D721Med (cell line): ENCODE results near the gene LRG1.

Source experiments
- DNase-seq: peaks from one replicate; pipeline ENCODE4 v3.0.0; 2011; ENCODE audit warnings: low spot score; ENCODE audit not compliant: insufficient read length
- FAIRE-seq: peaks from 2 replicates; lab custom pipeline; 2011; peaks lifted over from hg19 to GRCh38; lab: Jason Lieb, UNC
- CTCF ChIP-seq: IDR thresholded peaks from 2 replicates; pipeline ENCODE4 v1.5.1; 2012; ENCODE audit warnings: mild to moderate bottlenecking, control low read depth; ENCODE audit not compliant: insufficient read depth; ENCODE audit errors: missing control alignments

The LRG1 gene

GRCh38 chr19:4578552-4579248 is 38.9 kb upstream of the LRG1 start:
- TF ChIP-seq CTCF: no peak
- DNase-seq (no peak), FAIRE-seq (no peak)

- FAIRE-seq: no peak
- TF ChIP-seq CTCF: no peak
- DNase-seq: no peak
Observed at GRCh38 chr19:4577020-4577782, 37.4 kb upstream of the LRG1 start.

- no peak for FAIRE-seq
- TF ChIP-seq CTCF: peak; percentile 77
- peak; percentile 75 for DNase-seq
Observed at GRCh38 chr19:4576016-4576933, 36.4 kb upstream of the LRG1 start.

GRCh38 chr19:4575267-4576015 is 35.6 kb upstream of the LRG1 start:
- TF ChIP-seq CTCF: no peak
- FAIRE-seq: no peak
- DNase-seq: no peak

GRCh38 chr19:4573682-4574081 is 33.8 kb upstream of the LRG1 start:
- no peak for FAIRE-seq
- DNase-seq: no peak
- TF ChIP-seq CTCF: no peak

- FAIRE-seq: no peak
- DNase-seq: no peak
- TF ChIP-seq CTCF: no peak
Observed at GRCh38 chr19:4571305-4571917, 31.6 kb upstream of the LRG1 start.
